Thoracic aorta (tissue), 2 donors: ENCODE measurements around the gene ADAMTSL1. TPM values are rescaled to one million over a fixed set of nuclear protein-coding genes. Genes with fewer than 3 reads are reported as not detected.

Experiments used
- ATAC-seq: fragments of 150-250 bp; one replicate; pipeline ENCODE4 v1.8.0; 2017; ENCODE audit warnings: low read depth; ENCODE audit not compliant: insufficient number of reproducible peaks, low FRiP score
- DNase-seq: peaks from one replicate; pipeline ENCODE4 v3.0.0-alpha.2; 2020; ENCODE audit warnings: low spot score
- H3K27ac ChIP-seq, 2 donors: fragments of 200-600 bp; sonication (generic); 1 replicate in 1 of 2; 2 replicates in 1 of 2; pipeline ENCODE4 v1.5.1; 2016; ENCODE audit warnings: mild to moderate bottlenecking in 2 of 2, moderate library complexity in 2 of 2
- H3K27me3 ChIP-seq: fragments of 200-600 bp; sonication (generic); replicated peaks from 2 replicates; pipeline ENCODE4 v1.6.0; 2016; ENCODE audit warnings: mild to moderate bottlenecking; ENCODE audit not compliant: insufficient read depth
- H3K36me3 ChIP-seq: fragments of 200-600 bp; sonication (generic); one replicate; pipeline ENCODE4 v1.5.1; 2016
- H3K4me1 ChIP-seq, 2 donors: fragments of 200-600 bp; sonication (generic); 1 replicate in 1 of 2; 2 replicates in 1 of 2; pipeline versions ENCODE4 v1.5.1 to v1.6.0; 2016; ENCODE audit warnings: low read depth in 2 of 2, mild to moderate bottlenecking in 1 of 2; ENCODE audit not compliant: control insufficient read depth in 1 of 2
- H3K4me3 ChIP-seq: fragments of 200-600 bp; sonication (generic); 2 replicates; pipeline ENCODE4 v1.5.1; 2016; ENCODE audit warnings: mild to moderate bottlenecking
- H3K9me3 ChIP-seq: fragments of 200-600 bp; sonication (generic); 2 replicates; pipeline ENCODE4 v1.5.1; 2016
- total RNA-seq, 2 donors: library from RNA; depleted of rRNA; stranded (reverse); fragments of >200 nt; gene quantifications; one replicate each; pipeline versions ENCODE4 v1.1.0 to v1.2.3, GENCODE V29; 2016
- TF ChIP-seq, protein P1 (sequence below): fragments of 200-600 bp; sonication (generic); IDR thresholded peaks from one replicate; pipeline ENCODE4 v1.5.1; 2019; ENCODE audit warnings: antibody characterized with exemption

Gene ADAMTSL1
- total RNA-seq, 2 donors from 2014 or later: 61.4 to 75.5 TPM

GRCh38 chr9:18821788-18822187, 347.8 kb downstream of the ADAMTSL1 start:
- DNase-seq (no peak), ATAC-seq (no peak)
- peaks cover 0 to 6% of the 10 kb centered on the region in 2 donors for H3K4me1 ChIP-seq
- no peaks in the 10 kb centered on the region for H3K9me3 ChIP-seq
- peaks cover 9% of the 10 kb centered on the region for H3K36me3 ChIP-seq
- no peaks in the 10 kb centered on the region for H3K27me3 ChIP-seq
- no peak overlapping the region for H3K27ac ChIP-seq
- TF ChIP-seq, protein P1, sequence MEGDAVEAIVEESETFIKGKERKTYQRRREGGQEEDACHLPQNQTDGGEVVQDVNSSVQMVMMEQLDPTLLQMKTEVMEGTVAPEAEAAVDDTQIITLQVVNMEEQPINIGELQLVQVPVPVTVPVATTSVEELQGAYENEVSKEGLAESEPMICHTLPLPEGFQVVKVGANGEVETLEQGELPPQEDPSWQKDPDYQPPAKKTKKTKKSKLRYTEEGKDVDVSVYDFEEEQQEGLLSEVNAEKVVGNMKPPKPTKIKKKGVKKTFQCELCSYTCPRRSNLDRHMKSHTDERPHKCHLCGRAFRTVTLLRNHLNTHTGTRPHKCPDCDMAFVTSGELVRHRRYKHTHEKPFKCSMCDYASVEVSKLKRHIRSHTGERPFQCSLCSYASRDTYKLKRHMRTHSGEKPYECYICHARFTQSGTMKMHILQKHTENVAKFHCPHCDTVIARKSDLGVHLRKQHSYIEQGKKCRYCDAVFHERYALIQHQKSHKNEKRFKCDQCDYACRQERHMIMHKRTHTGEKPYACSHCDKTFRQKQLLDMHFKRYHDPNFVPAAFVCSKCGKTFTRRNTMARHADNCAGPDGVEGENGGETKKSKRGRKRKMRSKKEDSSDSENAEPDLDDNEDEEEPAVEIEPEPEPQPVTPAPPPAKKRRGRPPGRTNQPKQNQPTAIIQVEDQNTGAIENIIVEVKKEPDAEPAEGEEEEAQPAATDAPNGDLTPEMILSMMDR: no peak
- no peak overlapping the region for H3K4me3 ChIP-seq

- no peak overlapping the region for H3K4me3 ChIP-seq
- ATAC-seq (no peak), DNase-seq (no peak)
- no peaks in the 10 kb centered on the region for H3K27me3 ChIP-seq
- H3K27ac ChIP-seq: no peak overlapping the region
- TF ChIP-seq, protein P1: no peak
- peaks cover 6% of the 10 kb centered on the region for H3K36me3 ChIP-seq
- no peaks in the 10 kb centered on the region for H3K9me3 ChIP-seq
- H3K4me1 ChIP-seq: peaks cover 0 to 6% of the 10 kb centered on the region in 2 donors
These were observed 348.9 kb downstream of the ADAMTSL1 start for GRCh38 chr9:18822850-18823249.

GRCh38 chr9:18824095-18824666, 350.2 kb downstream of the ADAMTSL1 start:
- H3K27me3 ChIP-seq: no peaks in the 10 kb centered on the region
- peaks cover 0 to 6% of the 10 kb centered on the region in 2 donors for H3K4me1 ChIP-seq
- DNase-seq: no peak
- peaks cover 6% of the 10 kb centered on the region for H3K36me3 ChIP-seq
- no peak overlapping the region for H3K4me3 ChIP-seq
- no peak for ATAC-seq
- no peak overlapping the region for H3K27ac ChIP-seq
- TF ChIP-seq, protein P1: no peak
- H3K9me3 ChIP-seq: no peaks in the 10 kb centered on the region

GRCh38 chr9:18825656-18826170, 351.8 kb downstream of the ADAMTSL1 start:
- H3K27ac ChIP-seq: no peak overlapping the region
- ATAC-seq (no peak), DNase-seq (no peak)
- no peaks in the 10 kb centered on the region for H3K27me3 ChIP-seq
- no peak overlapping the region for H3K4me3 ChIP-seq
- peaks cover 6% of the 10 kb centered on the region for H3K36me3 ChIP-seq
- TF ChIP-seq, protein P1: no peak
- H3K4me1 ChIP-seq: peaks cover 0 to 6% of the 10 kb centered on the region in 2 donors
- no peaks in the 10 kb centered on the region for H3K9me3 ChIP-seq

GRCh38 chr9:18826248-18826647, 352.3 kb downstream of the ADAMTSL1 start:
- Histone ChIP-seq H3K36me3 (peaks cover 6% of the 10 kb centered on the region), H3K27me3 (no peaks in the 10 kb centered on the region), H3K4me1 (peaks cover 0 to 6% of the 10 kb centered on the region in 2 donors), H3K9me3 (no peaks in the 10 kb centered on the region), H3K27ac (no peak overlapping the region), H3K4me3 (no peak overlapping the region)
- ATAC-seq (no peak), DNase-seq (no peak)
- TF ChIP-seq, protein P1: no peak
